H54 (cell line): ENCODE measurements around the gene HM13.

ENCODE experiments used
- DNase-seq: peaks from one replicate; pipeline ENCODE4 v3.0.0; 2011; ENCODE audit warnings: low spot score, mixed read lengths; ENCODE audit not compliant: insufficient read length
- FAIRE-seq: peaks from 3 replicates; lab custom pipeline; 2011; peaks lifted over from hg19 to GRCh38; lab: Jason Lieb, UNC
- POLR2A ChIP-seq: IDR thresholded peaks from 2 replicates; pipeline ENCODE4 v1.6.1; 2011; ENCODE audit warnings: low read depth, mild to moderate bottlenecking, low read length

Gene HM13

DNA sequence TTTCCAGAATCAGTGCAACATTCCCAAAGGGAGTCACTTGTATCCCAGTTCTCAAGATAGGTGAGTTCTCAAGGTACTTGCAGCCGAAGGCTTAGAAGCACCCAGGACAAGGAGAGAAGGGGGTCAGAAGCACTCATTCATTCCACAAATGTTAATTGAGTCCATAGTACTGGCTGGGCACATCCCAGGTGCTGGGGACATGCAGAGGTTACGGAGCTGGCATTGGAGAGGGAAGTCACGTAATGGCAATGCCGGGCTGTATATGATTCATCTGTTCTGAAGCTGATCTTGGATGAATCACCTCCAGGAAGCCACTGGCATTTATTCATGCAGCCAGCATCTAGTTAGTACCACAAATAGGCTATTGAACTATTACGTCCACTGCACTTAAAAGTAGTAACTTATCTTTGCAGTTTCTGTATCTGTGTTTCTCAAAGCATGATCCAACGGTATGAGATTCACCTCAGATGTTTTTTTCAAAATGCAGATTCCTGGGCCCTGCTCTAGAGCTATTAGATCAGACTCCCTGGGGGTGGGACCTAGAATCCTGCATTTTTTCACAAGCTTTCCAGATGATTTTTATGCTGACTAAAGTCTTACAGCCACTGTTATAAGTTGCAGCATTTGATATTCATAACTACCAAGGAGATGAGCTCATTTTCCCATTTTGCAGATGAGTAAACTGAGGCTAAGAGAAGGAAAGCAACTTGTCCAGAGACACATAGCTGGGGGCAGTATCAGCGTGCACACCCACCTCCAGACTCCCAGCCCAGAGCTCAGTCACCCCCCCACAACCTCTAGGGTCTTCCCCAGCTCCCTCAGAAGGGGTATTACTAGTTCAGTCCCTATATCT is 46.7 kb downstream of the HM13 start:
- TF ChIP-seq POLR2A: no peak
- DNase-seq (peak; percentile 85), FAIRE-seq (peak; percentile 30)

DNA sequence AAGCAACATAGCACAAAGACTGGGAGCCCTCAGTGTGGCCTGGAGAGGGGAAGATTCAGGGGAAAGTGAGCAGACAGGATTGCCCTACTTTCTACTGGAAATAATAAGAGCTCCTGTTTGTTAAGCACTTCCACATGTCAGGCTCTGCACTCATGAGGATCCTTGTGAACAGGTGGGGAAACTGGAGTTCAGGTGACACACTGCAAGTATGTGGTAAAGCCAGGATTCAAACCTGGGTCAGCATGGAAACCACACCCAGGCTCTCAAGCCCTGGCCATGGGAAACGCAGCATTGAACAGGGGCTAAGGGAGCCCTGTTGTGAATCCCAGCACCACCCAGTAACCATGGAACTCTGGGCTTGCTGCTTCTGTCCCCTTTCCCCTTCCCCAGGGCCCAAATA is 48.0 kb downstream of the HM13 start:
- TF ChIP-seq POLR2A: no peak
- no peak for DNase-seq
- no peak for FAIRE-seq

DNA sequence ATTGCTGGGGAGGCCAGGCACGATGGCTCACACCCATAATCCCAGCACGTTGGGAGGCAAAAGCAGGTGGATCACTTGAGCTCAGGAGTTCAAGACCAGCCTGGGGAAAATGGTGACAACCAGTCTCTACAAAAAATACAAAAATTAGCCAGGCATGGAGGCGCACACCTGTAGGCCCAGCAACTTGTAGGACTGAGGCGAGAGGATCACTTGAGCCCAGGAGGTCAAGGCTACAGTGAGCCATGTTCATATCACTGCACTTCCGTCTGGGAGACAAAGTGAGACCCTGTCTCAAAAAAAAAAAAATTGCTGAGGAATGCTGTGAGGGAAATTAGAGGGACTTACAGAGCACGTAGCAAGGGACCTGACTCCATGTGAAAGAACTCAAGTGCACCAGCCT is 50.0 kb downstream of the HM13 start:
- FAIRE-seq: no peak

DNA sequence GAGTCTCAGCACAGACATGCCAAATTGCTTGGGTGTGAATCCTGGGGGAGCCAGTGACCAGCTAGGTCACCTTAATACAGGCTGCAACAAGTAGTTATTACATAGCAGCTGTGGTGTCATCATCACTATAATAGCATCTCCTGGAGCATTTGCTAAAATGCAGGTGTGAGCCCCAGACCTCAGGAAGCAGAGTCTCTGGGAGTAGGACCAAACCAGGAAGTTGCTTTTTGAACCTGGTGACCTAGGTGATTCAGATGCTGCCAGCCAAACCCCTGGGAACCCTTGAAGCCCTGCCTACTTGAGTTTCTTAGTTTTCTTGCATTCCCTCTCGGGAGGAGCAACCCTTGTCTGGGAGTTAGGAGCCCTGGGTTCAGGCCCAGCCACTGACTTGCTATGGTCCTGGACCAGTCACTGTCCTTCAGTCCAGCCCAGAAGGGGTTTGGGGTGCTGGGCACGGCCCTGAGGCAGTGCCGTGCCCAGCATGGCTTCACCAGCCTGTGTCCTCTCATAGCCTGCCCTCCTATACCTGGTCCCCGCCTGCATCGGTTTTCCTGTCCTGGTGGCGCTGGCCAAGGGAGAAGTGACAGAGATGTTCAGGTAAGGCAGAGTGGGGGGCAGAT is 51.6 kb downstream of the HM13 start:
- TF ChIP-seq POLR2A: no peak
- DNase-seq (no peak), FAIRE-seq (no peak)

More for the DNA sequence above, 50.0 kb downstream of the HM13 start:
- no peak for DNase-seq
- TF ChIP-seq POLR2A: no peak

DNA sequence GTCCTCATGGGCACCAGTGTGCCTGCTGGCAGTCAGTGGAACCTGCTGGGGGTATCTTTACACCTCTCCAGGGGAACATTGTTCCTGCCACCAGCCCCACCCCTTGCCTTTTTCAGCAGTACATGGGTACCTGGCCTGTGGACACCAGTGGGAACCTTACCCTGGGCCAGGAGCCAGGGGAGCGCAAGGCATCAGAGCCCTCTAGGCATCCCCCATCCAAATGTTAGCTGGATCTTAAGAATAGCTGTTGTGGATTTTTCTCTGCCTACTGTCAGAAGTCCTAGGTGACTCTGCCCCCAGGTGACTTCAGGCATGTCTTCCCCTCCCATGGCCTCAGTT is 52.0 kb downstream of the HM13 start:
- DNase-seq: no peak
- no peak for TF ChIP-seq POLR2A
- no peak for FAIRE-seq

DNA sequence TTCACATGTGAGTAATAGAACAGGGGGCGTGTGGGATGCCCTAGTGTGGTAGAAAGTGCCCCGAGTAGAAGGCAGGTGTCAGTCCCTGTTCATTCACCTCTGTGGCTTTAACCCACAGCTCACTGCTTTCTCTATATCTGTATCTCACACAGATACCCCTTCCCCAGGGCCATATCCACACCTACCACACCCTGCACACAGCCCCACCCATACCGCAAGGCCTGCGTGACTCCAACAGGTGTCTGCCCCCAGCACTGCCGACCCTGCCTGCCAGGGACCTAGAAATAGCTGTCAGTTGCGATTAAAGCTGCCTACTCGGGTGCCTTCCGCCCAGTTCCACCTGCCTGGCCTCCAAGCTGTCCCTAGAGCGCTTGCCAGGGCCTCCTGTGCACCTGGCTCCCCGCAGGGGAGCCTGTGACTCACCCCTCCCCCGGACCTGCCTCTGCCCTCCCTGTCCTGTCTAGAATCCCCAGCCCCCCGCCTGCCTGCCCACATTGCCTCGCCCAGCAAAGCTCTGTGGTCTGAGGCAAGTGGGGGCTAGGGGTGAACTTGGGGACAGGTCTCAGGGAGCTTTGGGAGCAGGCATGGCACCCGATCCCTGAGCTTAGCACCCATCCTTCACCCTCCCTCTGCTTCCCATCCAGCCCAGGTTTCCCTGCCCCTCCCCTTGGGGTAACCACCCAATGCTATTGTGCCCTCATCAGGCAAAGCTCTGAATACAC is 52.6 kb downstream of the HM13 start:
- DNase-seq (no peak), FAIRE-seq (no peak)
- no peak for TF ChIP-seq POLR2A

DNA sequence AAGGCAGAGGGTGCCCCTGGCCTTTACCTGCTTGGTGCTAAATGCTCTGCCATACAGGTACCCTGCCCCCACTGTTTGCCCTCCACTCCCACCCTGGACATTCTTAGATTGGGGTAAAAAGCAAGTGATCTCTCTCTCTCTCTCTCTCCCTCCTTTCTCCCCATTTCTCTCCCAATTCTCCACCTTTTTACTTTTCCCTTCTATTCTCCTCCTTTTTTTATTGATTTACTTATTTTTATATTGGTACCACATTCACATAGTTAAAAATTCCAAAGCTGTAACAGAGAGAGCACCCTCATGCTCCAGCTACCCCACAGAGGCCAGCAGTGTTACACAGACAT is 53.1 kb downstream of the HM13 start:
- no peak for FAIRE-seq
- no peak for DNase-seq
- no peak for TF ChIP-seq POLR2A

DNA sequence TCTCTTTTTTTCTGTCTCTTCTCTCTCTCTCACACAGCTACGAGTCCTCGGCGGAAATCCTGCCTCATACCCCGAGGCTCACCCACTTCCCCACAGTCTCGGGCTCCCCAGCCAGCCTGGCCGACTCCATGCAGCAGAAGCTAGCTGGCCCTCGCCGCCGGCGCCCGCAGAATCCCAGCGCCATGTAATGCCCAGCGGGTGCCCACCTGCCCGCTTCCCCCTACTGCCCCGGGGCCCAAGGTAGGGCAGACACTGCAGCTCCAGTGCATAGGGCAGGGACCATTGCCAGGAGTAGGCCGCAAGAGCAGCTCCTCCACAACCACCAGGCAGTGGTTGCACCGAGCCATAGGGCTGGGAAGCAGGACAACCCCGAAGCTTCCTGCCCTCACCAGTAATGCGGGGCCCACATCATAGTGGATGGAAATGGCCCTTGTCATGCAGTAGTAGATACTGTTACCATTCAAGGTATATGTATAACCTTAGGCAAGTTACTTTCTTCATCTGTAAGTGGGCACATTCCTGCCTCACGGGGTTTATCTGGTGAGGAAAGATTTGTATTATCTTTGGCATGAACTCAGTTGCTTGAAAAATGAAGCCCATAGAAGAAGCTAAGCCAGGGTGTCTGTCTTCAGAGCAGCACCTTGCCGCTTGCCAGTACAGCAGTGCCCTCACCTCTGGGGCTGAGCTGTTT is 53.9 kb downstream of the HM13 start:
- DNase-seq (no peak), FAIRE-seq (no peak)
- no peak for TF ChIP-seq POLR2A

DNA sequence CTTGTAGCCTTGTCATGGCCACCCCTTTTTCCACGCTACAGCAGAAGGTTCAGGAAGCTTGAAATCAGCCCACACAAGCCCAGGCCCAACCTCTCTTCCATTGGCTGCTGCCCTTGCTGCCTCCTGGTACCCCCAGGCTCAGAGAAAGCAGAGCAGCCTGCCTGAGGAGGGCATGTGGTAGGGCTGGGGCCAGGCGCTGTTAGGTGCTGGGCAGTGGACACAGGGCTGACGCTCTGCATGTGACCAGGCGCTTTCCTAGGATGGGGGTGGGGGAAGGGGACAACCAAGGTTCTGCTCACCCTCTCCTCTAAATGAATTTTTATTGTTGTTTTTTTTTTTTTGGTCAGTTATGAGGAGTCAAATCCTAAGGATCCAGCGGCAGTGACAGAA is 54.5 kb downstream of the HM13 start:
- TF ChIP-seq POLR2A: no peak
- FAIRE-seq: no peak
- DNase-seq: no peak

DNA sequence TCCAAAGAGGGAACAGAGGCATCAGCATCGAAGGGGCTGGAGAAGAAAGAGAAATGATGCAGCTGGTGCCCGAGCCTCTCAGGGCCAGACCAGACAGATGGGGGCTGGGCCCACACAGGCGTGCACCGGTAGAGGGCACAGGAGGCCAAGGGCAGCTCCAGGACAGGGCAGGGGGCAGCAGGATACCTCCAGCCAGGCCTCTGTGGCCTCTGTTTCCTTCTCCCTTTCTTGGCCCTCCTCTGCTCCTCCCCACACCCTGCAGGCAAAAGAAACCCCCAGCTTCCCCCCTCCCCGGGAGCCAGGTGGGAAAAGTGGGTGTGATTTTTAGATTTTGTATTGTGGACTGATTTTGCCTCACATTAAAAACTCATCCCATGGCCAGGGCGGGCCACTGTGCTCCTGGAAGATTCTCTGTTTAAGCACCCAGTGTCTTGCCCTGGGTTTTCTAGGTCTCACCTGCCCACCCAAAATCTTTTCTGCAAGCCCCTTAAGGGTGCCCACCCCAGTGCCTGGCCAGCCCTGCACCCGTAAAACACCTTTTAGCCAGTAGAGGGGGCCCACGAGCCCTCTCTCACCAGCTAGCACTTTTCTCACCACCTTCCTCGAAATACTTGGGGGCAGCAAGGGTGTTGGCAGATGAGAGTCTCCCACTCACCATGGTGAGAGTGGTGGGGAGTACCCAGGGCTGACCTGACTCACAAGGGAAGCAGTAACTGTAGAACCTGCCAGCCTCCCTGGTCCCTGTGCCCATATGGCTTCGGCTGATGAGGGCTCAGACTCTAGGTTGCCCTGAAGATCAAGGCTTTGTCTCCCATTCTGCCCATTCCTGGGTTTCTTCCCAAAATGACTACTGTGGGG is 55.1 kb downstream of the HM13 start:
- FAIRE-seq: no peak
- DNase-seq: no peak

DNA sequence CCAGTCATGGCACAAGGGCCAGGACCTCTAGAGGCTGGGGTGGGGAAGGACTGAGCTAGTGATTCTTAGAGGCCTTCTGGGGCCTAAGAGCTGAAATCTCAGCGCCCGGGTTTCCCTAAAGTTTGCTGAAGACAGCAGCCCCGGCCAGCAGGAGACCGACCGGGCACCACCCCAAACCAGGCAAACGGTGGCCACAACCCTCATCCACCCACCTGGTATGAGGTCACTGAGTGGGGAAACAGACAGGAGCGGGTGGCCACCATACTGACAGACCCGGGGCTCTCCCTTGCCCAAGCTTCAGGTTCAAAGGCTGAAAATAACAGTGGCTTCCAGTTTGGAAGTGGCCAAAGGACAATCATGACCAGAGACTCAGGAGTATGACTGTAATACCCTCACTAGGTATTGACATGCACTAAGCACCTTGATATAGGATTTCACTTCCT is 55.8 kb downstream of the HM13 start:
- no peak for DNase-seq
- no peak for TF ChIP-seq POLR2A
- FAIRE-seq: no peak

More for the DNA sequence above, 55.1 kb downstream of the HM13 start:
- TF ChIP-seq POLR2A: no peak

DNA sequence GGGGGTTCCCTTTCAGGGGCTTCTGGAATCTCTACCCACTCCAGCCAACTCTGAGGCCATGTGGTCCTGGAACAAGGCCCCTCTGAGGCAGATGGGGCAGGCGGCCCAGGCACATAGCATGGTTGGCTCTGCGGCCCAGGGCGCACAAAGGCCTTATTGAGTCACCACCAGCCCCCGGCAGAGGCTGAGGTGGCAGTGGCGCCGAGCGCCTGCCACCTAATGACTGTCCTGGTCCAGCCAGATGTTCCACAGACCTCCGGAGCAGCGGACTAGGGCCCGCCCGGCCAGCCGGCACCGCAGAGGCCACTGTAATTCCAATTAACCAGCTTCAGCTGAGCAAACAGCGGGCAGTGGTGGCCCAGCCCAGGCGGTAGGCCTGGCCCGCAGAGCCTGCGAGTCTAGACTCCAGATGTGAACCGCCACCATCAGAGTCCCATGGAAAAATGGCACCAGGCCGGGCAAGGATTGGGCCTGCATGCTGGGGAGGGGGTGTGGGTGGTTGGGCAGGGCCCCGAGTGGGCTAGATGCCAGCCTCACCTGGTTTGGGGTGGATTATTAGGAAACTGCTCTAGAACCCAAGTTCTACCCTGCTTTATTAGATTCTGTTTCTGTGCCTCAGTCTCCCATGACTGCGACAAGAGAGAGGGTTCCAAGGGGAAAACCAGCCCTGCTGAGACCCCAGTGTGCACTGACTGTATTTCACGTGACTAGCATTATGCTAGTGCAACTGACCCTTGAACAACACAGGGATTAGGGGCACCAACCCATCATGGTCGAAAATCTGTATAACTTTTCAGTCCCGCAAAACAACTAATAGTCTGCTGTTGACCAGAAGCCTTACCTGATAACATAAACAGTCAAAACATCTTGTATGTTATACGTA is 56.7 kb downstream of the HM13 start:
- no peak for TF ChIP-seq POLR2A
- no peak for DNase-seq
- no peak for FAIRE-seq
